Panc1 (cell line): Measurements from ENCODE around the gene RIMBP3C. TPM values are rescaled to one million over a fixed set of nuclear protein-coding genes. Genes with fewer than 3 reads are reported as not detected.
A peak's percentile ranks its signal among the peaks of the same experiment; 100 is the strongest.
"Not testable (repeated sequence)": the region's sequence is repeated elsewhere in the genome, so short reads cannot be mapped to it uniquely, and the experiment has no call there.

Experiments
- ATAC-seq: fragments of 200-7000 bp; cut with Tn5 transposase; 2 replicates; pipeline ENCODE4 v1.9.1; 2020; ENCODE audit warnings: mild to moderate bottlenecking, moderate library complexity
- BruUV-seq: library from RNA; stranded (reverse); fragments of 400-500 nt; replicated peaks from 2 replicates; lab custom pipeline; 2021; lab: Mats Ljungman, UMichigan
- CTCF ChIA-PET: fragments of 300-600 bp; sonication (Branson Sonifier 250); formaldehyde crosslinking; loops from one replicate; lab custom pipeline; 2022; ENCODE audit warnings: antibody characterized with exemption; lab: Charles Lee
- POLR2A ChIA-PET: fragments of 300-600 bp; sonication (Branson Sonifier 250); formaldehyde crosslinking; loops from one replicate; lab custom pipeline; 2022; ENCODE audit warnings: antibody characterized with exemption; lab: Charles Lee
- DNase-seq: peaks from one replicate; pipeline ENCODE4 v3.0.0-alpha.2; 2010; ENCODE audit warnings: low read depth, low spot score
- H3K27ac ChIP-seq: 2 replicates; pipeline ENCODE4 v1.5.1; 2011; ENCODE audit warnings: mild to moderate bottlenecking, low read length, inconsistent platforms
- H3K27me3 ChIP-seq: fragments of 200-500 bp; sonication (Bioruptor generic); 2 replicates; pipeline ENCODE4 v1.6.0; 2014; ENCODE audit warnings: low read length, inconsistent platforms; ENCODE audit not compliant: control insufficient read depth, insufficient read depth
- H3K36me3 ChIP-seq: fragments of 200-500 bp; sonication (Bioruptor generic); 2 replicates; pipeline ENCODE4 v1.5.1; 2014; ENCODE audit warnings: inconsistent platforms, mild to moderate bottlenecking, low read length, moderate library complexity; ENCODE audit not compliant: control insufficient read depth, insufficient read depth
- H3K4me1 ChIP-seq: 2 replicates; pipeline ENCODE4 v1.5.1; 2011; ENCODE audit warnings: inconsistent platforms, mild to moderate bottlenecking, low read length, moderate library complexity; ENCODE audit not compliant: control insufficient read depth, insufficient read depth
- H3K4me3 ChIP-seq, 2 experiments: 2 replicates each; pipeline ENCODE4 v1.5.1; 2011 to 2012; ENCODE audit warnings: low read depth in 2 of 2, low read length in 2 of 2, mild to moderate bottlenecking in 2 of 2, inconsistent platforms in 1 of 2, moderate library complexity in 1 of 2
- H3K9me3 ChIP-seq: fragments of 200-500 bp; sonication (Bioruptor generic); 2 replicates; pipeline ENCODE4 v1.5.1; 2014; ENCODE audit warnings: low read depth, mild to moderate bottlenecking, inconsistent platforms, low read length, moderate library complexity; ENCODE audit not compliant: control insufficient read depth, insufficient read depth
- in situ Hi-C: cut with HindIII; loops from 2 replicates; pipeline ENCODE4 v1.10.0; 2016; ENCODE audit warnings: low sequenced_read_pairs, low pct_unique_long_range_greater_than_20kb
- intact Hi-C: fragments of 100-400 bp; cut with micrococcal nuclease; formaldehyde crosslinking; loops from one replicate; pipeline ENCODE4 v1.10.0; 2022; ENCODE audit not compliant: unreplicated experiment
- total RNA-seq: library from RNA; stranded (reverse); gene quantifications from one replicate; pipeline ENCODE4 v1.2.1, GENCODE V29; 2021; ENCODE audit not compliant: unreplicated experiment

Gene RIMBP3C
- total RNA-seq, 1 experiment from 2014 or later, result 0.90 TPM

- POLR2A ChIA-PET, H3K27ac ChIP-seq, H3K4me3 ChIP-seq, in situ Hi-C loops, intact Hi-C loops, DNase-seq, H3K4me1 ChIP-seq, CTCF ChIA-PET, H3K36me3 ChIP-seq, BruUV-seq, H3K9me3 ChIP-seq, H3K27me3 ChIP-seq: not testable (repeated sequence)
- ATAC-seq, result peak; percentile 74
These were observed 598 bp downstream of the RIMBP3C start for GRCh38 chr22:21550678-21551047.

GRCh38 chr22:21550008-21550677 lies 1.1 kb downstream of the RIMBP3C start:
- intact Hi-C loops, H3K4me3 ChIP-seq, BruUV-seq, H3K27ac ChIP-seq, POLR2A ChIA-PET, CTCF ChIA-PET, H3K9me3 ChIP-seq, in situ Hi-C loops, H3K27me3 ChIP-seq, H3K36me3 ChIP-seq, DNase-seq, H3K4me1 ChIP-seq: not testable (repeated sequence)
- peak; percentile 88 for ATAC-seq

DNA sequence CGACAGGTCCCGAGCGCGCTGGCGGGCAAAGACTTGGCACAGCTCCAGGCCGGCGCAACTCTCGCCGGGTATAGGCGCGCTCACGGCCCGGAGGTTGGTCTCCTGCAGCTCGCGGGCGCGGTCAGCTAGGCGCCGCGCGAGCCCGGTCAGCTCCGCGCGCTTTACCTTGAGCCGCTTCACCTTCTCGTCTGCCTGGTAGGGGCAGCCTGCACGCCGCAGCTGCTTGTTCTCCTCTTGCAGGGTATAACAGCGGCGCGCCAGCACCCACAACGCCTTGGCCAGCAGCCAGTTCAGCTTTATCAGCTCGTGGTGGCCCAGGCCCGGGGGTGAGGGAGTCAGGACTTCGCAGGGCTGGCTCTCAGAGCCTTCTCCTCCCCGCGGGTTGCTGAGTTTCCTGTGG lies 1.7 kb downstream of the RIMBP3C start:
- H3K36me3 ChIP-seq, intact Hi-C loops, H3K27ac ChIP-seq, H3K4me1 ChIP-seq, DNase-seq, H3K4me3 ChIP-seq, POLR2A ChIA-PET, in situ Hi-C loops, BruUV-seq, CTCF ChIA-PET, H3K27me3 ChIP-seq, H3K9me3 ChIP-seq: not testable (repeated sequence)
- ATAC-seq, result peak; percentile 61

DNA sequence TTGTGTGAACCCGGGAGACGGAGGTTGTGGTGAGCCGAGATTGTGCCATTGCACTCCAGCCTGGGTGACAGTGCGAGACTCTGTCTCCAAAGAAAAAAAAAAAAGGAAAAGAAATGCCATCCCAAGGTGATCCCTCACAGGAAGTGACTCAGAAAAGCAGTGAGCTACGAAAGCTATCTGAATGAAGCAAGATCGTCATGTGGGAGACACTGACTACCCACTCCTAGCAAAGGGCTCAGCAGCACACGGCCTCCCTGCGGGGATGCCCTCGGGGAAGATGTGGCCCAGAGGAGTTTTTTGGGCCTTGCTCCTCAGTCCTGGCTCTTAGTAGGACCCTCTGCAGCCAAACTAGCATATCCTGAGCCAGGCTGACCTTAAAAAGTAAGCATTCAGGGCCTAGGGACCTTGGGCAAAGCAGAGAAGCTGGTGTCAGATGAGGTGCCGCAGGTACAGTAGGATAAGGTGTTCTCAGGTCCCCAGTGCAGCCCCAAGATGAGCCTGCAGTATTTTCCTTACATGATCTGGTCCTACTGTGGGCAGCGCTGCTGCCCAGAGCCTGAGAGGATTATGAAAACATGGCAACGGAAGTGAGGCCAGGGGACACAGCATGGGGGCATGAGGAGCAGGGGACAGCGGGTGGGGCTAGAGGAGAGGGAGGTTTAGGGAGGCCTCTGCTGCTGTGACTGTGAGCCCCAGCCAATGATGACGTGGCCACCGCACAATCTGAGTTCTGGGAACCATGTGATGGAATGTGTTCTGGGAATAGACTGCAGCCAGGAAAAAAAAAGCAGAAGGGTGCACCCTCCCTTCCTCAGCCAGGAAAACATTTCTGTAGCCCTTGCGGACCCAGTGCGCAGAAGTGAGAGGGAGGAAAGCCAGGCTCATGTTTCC lies 6.6 kb downstream of the RIMBP3C start:
- H3K4me3 ChIP-seq, H3K9me3 ChIP-seq, DNase-seq, CTCF ChIA-PET, POLR2A ChIA-PET, H3K36me3 ChIP-seq, H3K27me3 ChIP-seq, BruUV-seq, H3K27ac ChIP-seq, in situ Hi-C loops, intact Hi-C loops, H3K4me1 ChIP-seq: not testable (repeated sequence)
- peak; percentile 47; the same call in 1 of the 2 replicates for ATAC-seq

DNA sequence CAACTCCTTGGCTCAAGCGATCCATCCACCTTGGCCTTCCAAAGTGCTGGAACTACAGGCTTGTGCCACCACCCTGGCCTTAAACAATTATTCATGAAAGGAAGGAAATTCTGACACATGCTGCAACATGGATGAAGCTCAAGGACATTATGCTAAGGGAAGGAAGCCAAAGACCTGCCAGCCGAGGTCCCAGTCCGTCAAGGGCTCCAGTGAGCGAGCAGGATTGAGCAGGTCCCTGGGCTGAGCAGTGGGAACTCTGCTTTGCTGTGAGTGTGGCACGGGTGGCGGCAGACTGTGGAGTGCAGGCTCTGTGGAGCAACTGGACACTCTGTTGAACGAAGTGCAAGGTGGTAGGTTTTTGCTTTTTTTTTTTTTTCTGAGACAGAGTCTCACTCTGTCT lies 11.4 kb downstream of the RIMBP3C start:
- H3K4me1 ChIP-seq, H3K4me3 ChIP-seq, intact Hi-C loops, BruUV-seq, POLR2A ChIA-PET, H3K27ac ChIP-seq, H3K9me3 ChIP-seq, CTCF ChIA-PET, DNase-seq, in situ Hi-C loops, H3K27me3 ChIP-seq, H3K36me3 ChIP-seq, ATAC-seq: not testable (repeated sequence)

DNA sequence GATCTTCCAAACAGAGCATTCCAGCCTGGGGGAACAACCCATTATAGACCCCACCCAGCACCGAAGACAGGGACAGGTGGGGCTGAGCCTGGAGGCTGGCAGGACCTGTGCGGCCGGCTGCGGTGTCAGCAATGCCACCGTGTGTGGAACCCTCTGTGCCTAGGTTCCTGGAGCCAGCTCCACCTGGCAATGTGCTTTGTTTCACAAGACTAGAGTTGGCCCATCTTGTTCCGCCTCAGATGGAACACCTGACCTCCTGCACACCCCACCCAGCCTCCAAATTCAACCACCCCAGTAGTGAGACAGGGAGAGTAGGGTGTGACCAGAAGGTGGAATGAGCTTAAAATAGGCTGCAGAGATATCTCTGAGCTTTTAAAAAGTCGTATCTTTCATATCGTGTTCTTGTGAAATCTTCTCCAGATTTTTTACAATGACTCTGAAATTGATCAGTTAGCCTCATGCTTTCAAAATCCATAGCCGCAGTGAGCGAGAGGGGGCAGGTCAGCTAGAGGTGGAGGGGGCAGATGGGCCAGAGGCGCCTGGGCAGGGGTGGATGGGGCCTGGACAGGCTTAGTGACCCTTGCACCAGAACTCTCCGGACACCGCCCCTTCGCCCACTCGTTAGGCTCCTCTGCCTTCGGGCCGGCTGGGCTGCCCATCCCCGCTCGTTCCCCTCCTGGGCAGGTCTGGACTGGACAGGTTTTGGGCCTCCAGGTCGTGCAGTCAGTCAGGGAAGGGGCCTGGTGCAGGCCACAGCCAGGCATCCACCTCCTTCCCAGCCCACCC lies 18.2 kb downstream of the RIMBP3C start:
- intact Hi-C loops, H3K9me3 ChIP-seq, H3K36me3 ChIP-seq, H3K27ac ChIP-seq, ATAC-seq, H3K4me3 ChIP-seq, CTCF ChIA-PET, DNase-seq, POLR2A ChIA-PET, H3K4me1 ChIP-seq, BruUV-seq, H3K27me3 ChIP-seq, in situ Hi-C loops: not testable (repeated sequence)

- CTCF ChIA-PET, POLR2A ChIA-PET: not testable (repeated sequence)
These were observed 19.7 kb downstream of the RIMBP3C start for GRCh38 chr22:21531525-21531924.

More at GRCh38 chr22:21531525-21531924, 19.7 kb downstream of the RIMBP3C start:
- H3K27me3 ChIP-seq, intact Hi-C loops, BruUV-seq, H3K36me3 ChIP-seq, H3K27ac ChIP-seq, DNase-seq, H3K4me1 ChIP-seq, H3K9me3 ChIP-seq, in situ Hi-C loops, H3K4me3 ChIP-seq, ATAC-seq: not testable (repeated sequence)
